A673 (cell line): ENCODE results near the gene PDGFRA.
"Not testable (repeated sequence)": the region's sequence is repeated elsewhere in the genome, so short reads cannot be mapped to it uniquely, and the experiment has no call there.

Experiments
- CTCF ChIP-seq: fragments of 300-800, 200-600 bp; sonication (generic); conservative IDR thresholded peaks from 2 replicates; pipeline ENCODE4 v1.5.1; 2017; ENCODE audit warnings: low read depth, mild to moderate bottlenecking, antibody characterized with exemption, low read length, moderate library complexity, mixed read lengths
- EZH2 ChIP-seq: fragments of 200-600 bp; sonication (generic); IDR thresholded peaks from 2 replicates; pipeline ENCODE4 v1.6.1; 2017; ENCODE audit warnings: borderline replicate concordance, low read depth, mild to moderate bottlenecking, mixed read lengths, antibody characterized with exemption, low read length; ENCODE audit not compliant: poor library complexity, severe bottlenecking

- not testable (repeated sequence) for TF ChIP-seq CTCF, EZH2
These were observed 105.7 kb downstream of the PDGFRA start for GRCh38 chr4:54334769-54335168.
